Measurements from ENCODE around the gene GOLGA6L7.
"Not testable (repeated sequence)": the region's sequence is repeated elsewhere in the genome, so short reads cannot be mapped to it uniquely, and the experiment has no call there.

GOLGA6L7 gene

GRCh38 chr15:28808136-28808535 lies 40.3 kb downstream of the GOLGA6L7 start:
- not testable (repeated sequence) for H3K27me3 Mint-ChIP-seq; H3K36me3 Mint-ChIP-seq; H3K4me1 Mint-ChIP-seq; DNase-seq (ENCODE audit: low spot score in 2 of 2); H3K27ac Mint-ChIP-seq; H3K9me3 Mint-ChIP-seq; H3K4me3 Mint-ChIP-seq; ATAC-seq (ENCODE audit: low read depth)

DNA sequence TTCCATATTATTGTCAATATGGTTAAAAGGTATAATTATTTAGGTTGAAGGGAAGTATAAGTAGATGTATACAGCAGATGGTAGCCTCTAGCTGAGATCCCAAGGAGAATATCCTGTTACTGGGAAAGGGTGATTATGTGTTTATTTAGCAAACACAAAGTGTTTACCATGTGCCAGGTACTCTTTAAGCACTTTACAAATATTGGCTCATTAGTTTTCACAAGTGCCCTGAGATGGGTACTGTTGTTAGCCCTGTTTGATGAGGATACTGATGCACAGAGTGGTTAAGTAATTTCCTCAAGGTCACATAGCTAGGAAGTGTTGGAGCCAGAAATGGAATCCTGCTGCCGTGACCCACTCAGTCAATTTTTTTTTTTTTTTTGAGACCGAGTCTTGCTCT lies 48.1 kb downstream of the GOLGA6L7 start:
- H3K36me3 Mint-ChIP-seq; H3K27ac Mint-ChIP-seq; H3K27me3 Mint-ChIP-seq; DNase-seq (ENCODE audit: low spot score in 2 of 2); H3K4me1 Mint-ChIP-seq; H3K4me3 Mint-ChIP-seq; H3K9me3 Mint-ChIP-seq; ATAC-seq (ENCODE audit: low read depth): not testable (repeated sequence)

DNA sequence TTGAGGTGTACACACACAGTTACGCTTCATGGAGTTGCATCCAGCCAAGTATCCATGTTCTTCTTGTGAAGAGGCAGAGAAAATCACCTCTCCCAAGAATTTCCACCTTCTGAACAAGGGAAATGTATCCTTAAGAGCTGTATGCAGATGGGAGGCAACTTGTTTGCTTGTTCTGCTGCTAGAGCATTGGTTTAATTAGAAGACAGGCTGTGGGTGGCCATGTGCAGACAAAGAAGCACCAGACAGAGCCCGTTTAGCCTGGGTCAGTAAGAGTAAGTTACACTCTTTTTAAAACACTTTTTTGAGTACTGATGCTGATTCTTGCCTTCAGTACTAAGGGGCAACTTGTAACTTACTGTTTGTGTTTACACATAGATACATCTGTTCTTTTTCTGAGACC lies 50.2 kb downstream of the GOLGA6L7 start:
- not testable (repeated sequence) for DNase-seq (ENCODE audit: low spot score in 2 of 2); H3K27me3 Mint-ChIP-seq; H3K36me3 Mint-ChIP-seq; H3K9me3 Mint-ChIP-seq; H3K27ac Mint-ChIP-seq; H3K4me3 Mint-ChIP-seq; H3K4me1 Mint-ChIP-seq; ATAC-seq (ENCODE audit: low read depth)

GRCh38 chr15:28794231-28794630 lies 54.2 kb downstream of the GOLGA6L7 start:
- H3K36me3 Mint-ChIP-seq; H3K9me3 Mint-ChIP-seq; H3K4me3 Mint-ChIP-seq; DNase-seq (ENCODE audit: low spot score in 2 of 2); H3K27me3 Mint-ChIP-seq; ATAC-seq (ENCODE audit: low read depth); H3K27ac Mint-ChIP-seq; H3K4me1 Mint-ChIP-seq: not testable (repeated sequence)
